Spleen (tissue), 7 donors: ENCODE measurements around the gene STAT1.

ENCODE experiments used
- POLR2A ChIP-seq, 3 donors: fragments of 450-650 bp; IDR thresholded peaks; one replicate each; pipeline ENCODE4 v1.5.1; 2017; ENCODE audit warnings: antibody characterized with exemption in 3 of 3, mild to moderate bottlenecking in 1 of 3
- POLR2AphosphoS5 ChIP-seq, 3 donors: sonication (generic); formaldehyde crosslinking; IDR thresholded peaks; one replicate each; pipeline ENCODE4 v1.5.1; 2017; ENCODE audit warnings: antibody characterized with exemption in 3 of 3
- TF ChIP-seq, protein P1 (sequence below), 11 experiments: fragments of 200-600 bp in 7 of 11; fragments of 450-650 bp in 4 of 11; sonication (generic) in 4 of 11; IDR thresholded peaks in 8 of 11; conservative IDR thresholded peaks in 3 of 11; 1 replicate in 7 of 11; 2 replicates in 4 of 11; pipeline versions ENCODE4 v1.4.0 to v1.8.0; 2016 to 2021; ENCODE audit warnings: antibody characterized with exemption in 11 of 11, inconsistent platforms in 4 of 11, mild to moderate bottlenecking in 1 of 11
- donor health status: DM: no; HTN: no; CAD: no; lungs with moderate emphysema.
- donor health status: DM: no; HTN: no; CAD: no.
- donor health status: DM: no; HTN: no; CAD: no.

GRCh38 chr2:190984595-190984994, 29.4 kb downstream of the STAT1 start:
- TF ChIP-seq, protein P1, sequence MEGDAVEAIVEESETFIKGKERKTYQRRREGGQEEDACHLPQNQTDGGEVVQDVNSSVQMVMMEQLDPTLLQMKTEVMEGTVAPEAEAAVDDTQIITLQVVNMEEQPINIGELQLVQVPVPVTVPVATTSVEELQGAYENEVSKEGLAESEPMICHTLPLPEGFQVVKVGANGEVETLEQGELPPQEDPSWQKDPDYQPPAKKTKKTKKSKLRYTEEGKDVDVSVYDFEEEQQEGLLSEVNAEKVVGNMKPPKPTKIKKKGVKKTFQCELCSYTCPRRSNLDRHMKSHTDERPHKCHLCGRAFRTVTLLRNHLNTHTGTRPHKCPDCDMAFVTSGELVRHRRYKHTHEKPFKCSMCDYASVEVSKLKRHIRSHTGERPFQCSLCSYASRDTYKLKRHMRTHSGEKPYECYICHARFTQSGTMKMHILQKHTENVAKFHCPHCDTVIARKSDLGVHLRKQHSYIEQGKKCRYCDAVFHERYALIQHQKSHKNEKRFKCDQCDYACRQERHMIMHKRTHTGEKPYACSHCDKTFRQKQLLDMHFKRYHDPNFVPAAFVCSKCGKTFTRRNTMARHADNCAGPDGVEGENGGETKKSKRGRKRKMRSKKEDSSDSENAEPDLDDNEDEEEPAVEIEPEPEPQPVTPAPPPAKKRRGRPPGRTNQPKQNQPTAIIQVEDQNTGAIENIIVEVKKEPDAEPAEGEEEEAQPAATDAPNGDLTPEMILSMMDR (IDR thresholded peaks at IDR 0.05 in 8 of 11, conservative IDR thresholded peaks at IDR 0.05 in 3 of 11), result no peak
- TF ChIP-seq POLR2A (IDR thresholded peaks at IDR 0.05) (no peak), POLR2AphosphoS5 (IDR thresholded peaks at IDR 0.05) (peak in 2 of 3 donors; percentile 19)
